ENCODE data around the gene ACSM2B.
"Not testable (repeated sequence)": the region's sequence is repeated elsewhere in the genome, so short reads cannot be mapped to it uniquely, and the experiment has no call there.

DNA sequence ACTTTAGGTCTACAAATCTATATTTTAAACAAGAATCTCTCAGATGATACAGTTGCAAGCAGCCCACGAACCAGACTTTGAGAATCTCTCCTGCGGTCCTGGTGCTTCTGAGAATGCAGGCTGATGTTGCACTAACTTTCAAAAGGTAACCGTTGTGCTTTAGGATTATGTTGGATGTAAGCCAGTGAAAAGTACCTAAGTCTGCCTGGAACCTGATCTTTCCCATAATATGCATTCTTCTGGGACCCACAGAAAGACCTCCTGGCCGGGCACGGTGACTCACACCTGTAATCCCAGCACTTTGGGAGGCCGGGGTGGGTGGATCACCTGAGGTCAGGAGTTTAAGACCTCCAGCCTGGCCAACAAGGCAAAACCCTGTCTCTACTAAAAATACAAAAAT, 13.3 kb upstream of the ACSM2B start:
- not testable (repeated sequence) for TF ChIP-seq CTCF (IDR thresholded peaks at IDR 0.05; ENCODE audit: insufficient read depth, low read depth, low read length); EZH2 (IDR thresholded peaks at IDR 0.05; ENCODE audit: insufficient read depth, low read length)
